HCT116 (cell line): Measurements from ENCODE around the gene CPNE9. TPM values are rescaled to one million over a fixed set of nuclear protein-coding genes. Genes with fewer than 3 reads are reported as not detected.
"Not testable (repeated sequence)": the region's sequence is repeated elsewhere in the genome, so short reads cannot be mapped to it uniquely, and the experiment has no call there.

ENCODE experiments used
- ATAC-seq: fragments of 200-7000 bp; cut with Tn5 transposase; 2 replicates; pipeline ENCODE4 v1.9.1; 2020; ENCODE audit warnings: mild to moderate bottlenecking, moderate library complexity
- BruUV-seq: library from RNA; stranded (reverse); fragments of 400-500 nt; replicated peaks from 2 replicates; lab custom pipeline; 2021; lab: Mats Ljungman, UMichigan
- CTCF ChIA-PET: fragments of 300-600 bp; sonication (Branson Sonifier 250); formaldehyde crosslinking; loops from one replicate; lab custom pipeline; 2021; ENCODE audit warnings: antibody characterized with exemption; lab: Charles Lee
- POLR2A ChIA-PET: fragments of 300-600, 350-600 bp; sonication (Branson Sonifier 250); formaldehyde crosslinking; loops from one replicate; lab custom pipeline; 2021; ENCODE audit warnings: antibody characterized with exemption; lab: Charles Lee
- RAD21 ChIA-PET, 2 experiments: fragments of 300-600 bp; sonication (Branson Sonifier 250); formaldehyde crosslinking; loops; one replicate each; lab custom pipeline; 2023; ENCODE audit warnings: low total read pairs in 2 of 2; ENCODE audit not compliant: uncharacterized antibody in 2 of 2, unreplicated experiment in 2 of 2, low non-redundant PET in 1 of 2; lab: Charles Lee
- DNase-seq: peaks from one replicate; pipeline ENCODE4 v3.0.0-alpha.2; 2010; ENCODE audit warnings: low read depth, low spot score
- H2AFZ ChIP-seq: fragments of 200-600 bp; shearing (Covaris generic), sonication (generic); 2 replicates; pipeline ENCODE4 v1.6.1; 2017; ENCODE audit warnings: low read depth, mixed run types, mixed read lengths, antibody characterized with exemption, low read length; ENCODE audit not compliant: poor library complexity, severe bottlenecking
- H3K27ac ChIP-seq: 2 replicates; pipeline ENCODE4 v1.5.1; 2012; ENCODE audit warnings: low read depth, low read length
- H3K27me3 ChIP-seq: fragments of 200-600 bp; sonication (generic); 2 replicates; pipeline ENCODE4 v1.6.1; 2016; ENCODE audit warnings: mixed run types, low read length, mixed read lengths; ENCODE audit not compliant: insufficient read depth
- H3K36me3 ChIP-seq, 2 experiments: fragments of 200-500 bp in 1 of 2; fragments of 200-600 bp in 1 of 2; sonication (Bioruptor generic) in 1 of 2; sonication (generic) in 1 of 2; 2 replicates each; pipeline versions ENCODE4 v1.5.1 to v1.6.1; 2014 to 2016; ENCODE audit warnings: low read length in 2 of 2, inconsistent platforms in 1 of 2, mixed read lengths in 1 of 2, mixed run types in 1 of 2; ENCODE audit not compliant: insufficient read depth in 2 of 2, control insufficient read depth in 1 of 2
- H3K4me1 ChIP-seq, 2 experiments: fragments of 200-600 bp in 1 of 2; sonication (generic) in 1 of 2; 2 replicates each; pipeline versions ENCODE4 v1.5.1 to v1.6.1; 2012 to 2017; ENCODE audit warnings: low read length in 2 of 2, inconsistent platforms in 1 of 2, mild to moderate bottlenecking in 1 of 2, mixed read lengths in 1 of 2, mixed run types in 1 of 2, moderate library complexity in 1 of 2; ENCODE audit not compliant: insufficient read depth in 2 of 2, control insufficient read depth in 1 of 2
- H3K4me2 ChIP-seq: fragments of 200-600 bp; sonication (generic); 2 replicates; pipeline ENCODE4 v1.6.1; 2017; ENCODE audit warnings: mixed run types, low read length, mixed read lengths
- H3K4me3 ChIP-seq, 2 experiments: fragments of 200-600 bp in 1 of 2; sonication (generic) in 1 of 2; replicated peaks in 1 of 2; 2 replicates each; pipeline ENCODE4 v1.5.1; 2011 to 2016; ENCODE audit warnings: low read length in 2 of 2, control low read depth in 1 of 2, low read depth in 1 of 2, mild to moderate bottlenecking in 1 of 2, mixed read lengths in 1 of 2, mixed run types in 1 of 2
- H3K79me2 ChIP-seq: fragments of 200-600 bp; sonication (generic); 2 replicates; pipeline ENCODE4 v1.6.1; 2017; ENCODE audit warnings: mild to moderate bottlenecking, mixed run types, low read length, moderate library complexity, mixed read lengths; ENCODE audit not compliant: insufficient read depth
- H3K9ac ChIP-seq: fragments of 200-600 bp; sonication (generic); 2 replicates; pipeline ENCODE4 v1.6.1; 2016; ENCODE audit warnings: low read length, mixed read lengths
- H3K9me2 ChIP-seq: fragments of 200-600 bp; sonication (generic), shearing (Covaris generic); 2 replicates; pipeline ENCODE4 v1.6.1; 2017; ENCODE audit warnings: mixed run types, mild to moderate bottlenecking, moderate library complexity; ENCODE audit not compliant: insufficient read depth
- H3K9me3 ChIP-seq, 2 experiments: fragments of 200-500 bp in 1 of 2; fragments of 200-600 bp in 1 of 2; sonication (Bioruptor generic) in 1 of 2; sonication (generic) in 1 of 2; 2 replicates each; pipeline ENCODE4 v1.6.1; 2014 to 2017; ENCODE audit warnings: low read length in 2 of 2, mixed read lengths in 2 of 2, inconsistent platforms in 1 of 2, low read depth in 1 of 2, mild to moderate bottlenecking in 1 of 2, mixed run types in 1 of 2, moderate library complexity in 1 of 2; ENCODE audit not compliant: control insufficient read depth in 1 of 2, insufficient read depth in 1 of 2
- H4K20me1 ChIP-seq: fragments of 200-600 bp; sonication (generic), shearing (Covaris generic); 2 replicates; pipeline ENCODE4 v1.6.1; 2017; ENCODE audit warnings: mixed run types, mild to moderate bottlenecking, moderate library complexity; ENCODE audit not compliant: insufficient read depth
- JUND ChIP-seq: IDR thresholded peaks from 2 replicates; pipeline ENCODE4 v1.6.1; 2012
- POLR2A ChIP-seq: IDR thresholded peaks from 2 replicates; pipeline ENCODE4 v1.7.0; 2011; ENCODE audit warnings: borderline replicate concordance; ENCODE audit not compliant: insufficient read depth, insufficient read length; ENCODE audit errors: extremely low read depth
- SIN3A ChIP-seq: IDR thresholded peaks from 2 replicates; pipeline ENCODE4 v1.6.1; 2012; ENCODE audit warnings: low read depth
- SP1 ChIP-seq: IDR thresholded peaks from 2 replicates; pipeline ENCODE4 v1.6.1; 2012; ENCODE audit warnings: low read depth
- YY1 ChIP-seq: IDR thresholded peaks from 2 replicates; pipeline ENCODE4 v1.6.1; 2011; ENCODE audit warnings: low read length, low read depth, moderate library complexity, mild to moderate bottlenecking; ENCODE audit not compliant: insufficient replicate concordance; ENCODE audit errors: extremely low read depth
- ZBTB33 ChIP-seq: IDR thresholded peaks from 2 replicates; pipeline ENCODE4 v1.6.1; 2011; ENCODE audit warnings: mild to moderate bottlenecking, low read length, moderate library complexity; ENCODE audit not compliant: insufficient replicate concordance; ENCODE audit errors: extremely low read depth
- intact Hi-C: fragments of 100-400 bp; cut with micrococcal nuclease; formaldehyde crosslinking; loops from 2 replicates; pipeline ENCODE4 v1.10.0; 2022
- total RNA-seq: library from RNA; stranded (reverse); gene quantifications from one replicate; pipeline ENCODE4 v1.2.1, GENCODE V29; 2021; ENCODE audit not compliant: unreplicated experiment

Gene CPNE9
- total RNA-seq, 1 experiment from 2014 or later: 0.98 TPM

- Histone ChIP-seq H3K27ac (no peak overlapping the region; the same call in 1 of the 2 replicates), H4K20me1 (no peaks in the 10 kb centered on the region), H3K9me2 (no peaks in the 10 kb centered on the region), H2AFZ (peak overlapping the region; percentile 77), H3K9ac (peak overlapping the region; percentile 86), H3K4me1 (peaks cover 4 to 24% of the 10 kb centered on the region in 2 experiments), H3K79me2 (peaks cover 7% of the 10 kb centered on the region; the same call in 1 of the 2 replicates), H3K36me3 (0 out of 4 replicates have a peak, but pooled peaks cover 0 to 4% of the 10 kb centered on the region in 2 experiments), H3K9me3 (no peaks in the 10 kb centered on the region), H3K4me3 (peak overlapping the region; percentile 70 to 73), H3K4me2 (peak overlapping the region; percentile 97), H3K27me3 (no peaks in the 10 kb centered on the region)
- POLR2A ChIA-PET: no interaction called here
- CTCF ChIA-PET: interaction anchor here (1.3 kb wide), 1 partner anchor 12 kb away, joined by 3 read pairs; no protein-coding TSS in a partner anchor
- BruUV-seq: TSS peak; percentile 36
- no peak for DNase-seq
- ATAC-seq: no peak
- TF ChIP-seq JUND (no peak), POLR2A (no peak), YY1 (no peak), SP1 (no peak), SIN3A (no peak), ZBTB33 (no peak)
- intact Hi-C loops: no loop called here
- RAD21 ChIA-PET: no interaction called here
These were observed 66.7 kb downstream of the CPNE9 start for GRCh38 chr3:9770276-9770812.

GRCh38 chr3:9771007-9771406 lies 67.4 kb downstream of the CPNE9 start:
- H3K9me2 ChIP-seq, H2AFZ ChIP-seq, RAD21 ChIA-PET, H3K27me3 ChIP-seq, ATAC-seq, H3K36me3 ChIP-seq, DNase-seq, intact Hi-C loops, H3K4me2 ChIP-seq, H3K4me3 ChIP-seq, CTCF ChIA-PET, H3K9me3 ChIP-seq, BruUV-seq, H3K27ac ChIP-seq, H3K79me2 ChIP-seq, H4K20me1 ChIP-seq, H3K9ac ChIP-seq: not testable (repeated sequence)
- H3K4me1 ChIP-seq: peaks cover 4 to 24% of the 10 kb centered on the region in 2 experiments
- POLR2A ChIA-PET: interaction anchor here (0.6 kb wide), 1 partner anchor 537 kb away, joined by 3 read pairs; no protein-coding TSS in a partner anchor
